Adrenal gland (tissue), 12 donors: ENCODE results near the gene LIMK2. TPM values are rescaled to one million over a fixed set of nuclear protein-coding genes. Genes with fewer than 3 reads are reported as not detected.

ENCODE experiments used
- DNase-seq, 7 donors: peaks; one replicate each; pipeline ENCODE4 v3.0.0-alpha.2; 2019 to 2020
- H3K27ac ChIP-seq, 5 donors: fragments of 200-600 bp; sonication (generic) in 4 of 5; 1 replicate in 3 of 5; 2 replicates in 2 of 5; pipeline versions ENCODE4 v1.5.1 to v1.8.0; 2016 to 2020; ENCODE audit warnings: mild to moderate bottlenecking in 1 of 5
- H3K27me3 ChIP-seq: fragments of 200-600 bp; 2 replicates; pipeline ENCODE4 v1.8.0; 2021
- H3K36me3 ChIP-seq, 2 donors: fragments of 200-600 bp; replicated peaks in 1 of 2; 1 replicate in 1 of 2; 2 replicates in 1 of 2; pipeline versions ENCODE4 v1.5.1 to v1.8.0; 2018 to 2022
- H3K4me1 ChIP-seq, 2 donors: fragments of 200-600 bp; replicated peaks in 1 of 2; 1 replicate in 1 of 2; 2 replicates in 1 of 2; pipeline versions ENCODE4 v1.5.1 to v1.8.0; 2018 to 2021
- H3K4me3 ChIP-seq, 4 donors: fragments of 200-600 bp; sonication (generic) in 3 of 4; one replicate each; pipeline ENCODE4 v1.5.1; 2016 to 2018
- H3K9me3 ChIP-seq, 3 donors: fragments of 200-600 bp; sonication (generic) in 1 of 3; replicated peaks in 1 of 3; 1 replicate in 2 of 3; 2 replicates in 1 of 3; pipeline versions ENCODE4 v1.5.1 to v1.8.0; 2016 to 2021
- CTCF ChIP-seq, 6 experiments: fragments of 450-650 bp in 4 of 6; fragments of 200-600 bp in 2 of 6; sonication (generic) in 1 of 6; IDR thresholded peaks; 1 replicate in 5 of 6; 2 replicates in 1 of 6; pipeline versions ENCODE4 v1.5.1 to v1.8.0; 2016 to 2021; ENCODE audit warnings: antibody characterized with exemption in 6 of 6, mild to moderate bottlenecking in 2 of 6, moderate library complexity in 1 of 6
- POLR2A ChIP-seq, 2 donors: fragments of 450-650 bp; IDR thresholded peaks; one replicate each; pipeline ENCODE4 v1.6.1; 2017; ENCODE audit warnings: antibody characterized with exemption in 2 of 2, mild to moderate bottlenecking in 2 of 2, moderate library complexity in 1 of 2
- WGBS, 4 donors: extraction: QIAGEN DNeasy Blood & Tissue Kit in 2 of 4; methylation state at CpG; one replicate each; pipeline versions ENCODE4 v1.1.5 to v1.1.7; 2013 to 2017; 5-methylcytosine and 5-hydroxymethylcytosine counted together
- intact Hi-C, 2 donors: fragments of 100-400 bp; cut with DNase I; formaldehyde crosslinking; loops; one replicate each; pipeline versions ENCODE4 v1.14.1 to v1.15.0; 2022 to 2023
- polyA plus RNA-seq, 3 donors: library from polyadenylated mRNA; stranded (reverse); fragments of 200-250 nt in 2 of 3; fragments of 350-450 nt in 1 of 3; fragmentation: Illumina TruSeq in 1 of 3; extraction: RNeasy Lipid Tissue Mini Kit (QIAGEN cat#74804) in 1 of 3; gene quantifications; one replicate each; pipeline ENCODE4 v1.2.3, GENCODE V29; 2013 to 2014
- total RNA-seq, 9 donors: library from RNA; depleted of rRNA in 4 of 9; stranded (reverse); fragments of >200 nt in 4 of 9; fragments of 120-200 nt in 1 of 9; fragmentation: NEBNext Ultra II Directional in 1 of 9; extraction: Animal tissue kit (Norgen Biotek cat#: 25700) in 1 of 9; gene quantifications; one replicate each; pipeline versions ENCODE4 v1.1.0 to v1.2.4, GENCODE V29; 2013 to 2023
- donor health status: healthy with polysubstance abuse.
- donor health status: Bipolar disorder and iron deficiency.
- donor health status: DM: yes; HTN: yes; CAD: no.
- donor health status: DM: no; HTN: no; CAD: no.
- donor health status: DM: no; HTN: no; CAD: no.
- donor health status: DM: yes; HTN: yes; CAD: no.

Gene LIMK2
- total and polyA plus RNA-seq, 12 donors = 12.6 to 36.1 (median 20.2) TPM

DNA sequence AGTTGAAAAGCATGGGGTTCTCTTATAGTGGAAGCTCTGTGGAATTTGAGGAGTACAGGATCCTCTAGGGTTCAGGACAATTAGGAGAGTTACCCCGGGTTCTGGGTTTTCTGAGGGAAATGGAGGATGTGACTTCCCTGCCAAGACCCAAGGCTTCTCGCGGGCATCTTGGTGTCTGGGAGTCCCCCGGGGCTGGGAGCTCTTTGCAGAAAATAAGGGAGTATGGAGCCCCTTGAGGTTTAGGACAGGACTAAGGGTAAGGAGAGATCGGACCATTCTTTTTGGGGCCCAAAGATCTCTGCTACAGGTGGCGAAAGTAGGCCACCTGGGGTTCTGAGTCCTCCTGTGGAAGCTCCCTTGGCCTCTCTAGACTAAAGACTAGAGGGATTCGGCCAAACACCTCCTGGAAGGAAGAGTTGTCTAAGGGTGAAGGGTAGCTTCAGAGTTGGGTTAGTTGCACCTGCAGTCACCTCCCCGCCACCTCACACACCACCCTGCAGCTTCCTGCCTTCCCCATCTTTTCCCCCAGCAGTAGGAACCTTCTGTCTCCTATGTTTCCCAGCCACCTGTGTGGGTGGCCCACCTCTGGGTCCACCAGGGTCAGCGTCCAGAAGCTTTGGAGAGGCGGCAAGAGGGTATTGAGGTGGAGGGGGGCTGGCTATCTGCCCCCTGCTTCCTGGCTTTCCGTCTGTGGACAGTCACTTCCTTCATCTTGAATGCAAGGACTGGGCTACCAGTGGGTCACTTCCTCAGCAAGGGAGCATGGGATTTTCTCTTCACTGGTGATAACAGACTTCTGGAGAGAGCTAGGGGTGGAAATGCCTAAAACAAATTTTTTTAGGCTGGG lies 908 bp downstream of the LIMK2 start:
- intact Hi-C loops = loop anchor here (5.0 to 10.0 kb wide), 3 partner anchors 48 to 62 kb away; partner anchors contain the start of gene RNF185 (in 1 of the 2)
- H3K9me3 ChIP-seq = no peaks in the 10 kb centered on the region
- WGBS, 4 donors = 39 to 51% (median 45%) methylated on average over 9 to 11 of the region's 11 CpGs
- peak overlapping the region in 3 of 4 donors; percentile 57 to 81 (median 67) for H3K4me3 ChIP-seq
- TF ChIP-seq CTCF (IDR thresholded peaks at IDR 0.05) = no peak
- TF ChIP-seq POLR2A (IDR thresholded peaks at IDR 0.05) = no peak
- peaks cover 15 to 40% of the 10 kb centered on the region in 2 donors for H3K4me1 ChIP-seq
- H3K36me3 ChIP-seq = no peaks in the 10 kb centered on the region
- peak overlapping the region; percentile 20 to 87 (median 66) for H3K27ac ChIP-seq
- no peaks in the 10 kb centered on the region for H3K27me3 ChIP-seq
- peak in 2 of 7 donors; percentile 36 to 65 for DNase-seq

DNA sequence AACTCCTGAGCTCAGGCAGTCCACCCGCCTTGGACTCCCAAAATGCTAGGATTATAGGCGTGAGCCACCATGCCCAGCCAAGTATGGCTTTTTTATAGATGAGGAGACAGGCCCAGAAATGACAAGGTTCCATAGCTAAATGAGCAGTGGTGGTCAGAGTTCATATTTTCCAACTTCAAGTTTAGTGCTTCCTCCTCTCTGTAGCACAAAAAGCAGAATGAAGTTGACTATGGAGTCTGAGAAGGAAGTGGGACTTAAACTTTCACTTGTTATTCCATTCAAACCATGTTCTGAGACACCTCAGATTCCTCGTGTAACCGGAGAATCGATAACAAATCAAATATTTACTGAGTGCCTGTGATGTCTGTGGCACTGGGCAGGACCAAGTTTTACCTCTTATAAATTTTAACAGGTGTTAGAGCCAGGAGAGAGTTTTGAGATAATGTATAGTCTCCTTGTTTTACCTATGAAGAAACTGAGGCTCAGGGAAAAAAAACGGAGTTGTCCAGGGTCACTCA lies 3.0 kb downstream of the LIMK2 start:
- WGBS, 4 donors = 90 to 94% (median 91%) methylated on average over 6 of the region's 6 CpGs
- Histone ChIP-seq H3K9me3 (no peaks in the 10 kb centered on the region), H3K27ac (no peak overlapping the region), H3K36me3 (no peaks in the 10 kb centered on the region), H3K27me3 (no peaks in the 10 kb centered on the region), H3K4me1 (peaks cover 20 to 51% of the 10 kb centered on the region in 2 donors), H3K4me3 (no peak overlapping the region)
- DNase-seq = no peak
- TF ChIP-seq CTCF (IDR thresholded peaks at IDR 0.05) (no peak), POLR2A (IDR thresholded peaks at IDR 0.05) (no peak)
- intact Hi-C loops = loop anchor here in 1 of 2 donors (10.0 kb wide), 2 partner anchors 50 to 60 kb away; partner anchors contain the start of gene RNF185

DNA sequence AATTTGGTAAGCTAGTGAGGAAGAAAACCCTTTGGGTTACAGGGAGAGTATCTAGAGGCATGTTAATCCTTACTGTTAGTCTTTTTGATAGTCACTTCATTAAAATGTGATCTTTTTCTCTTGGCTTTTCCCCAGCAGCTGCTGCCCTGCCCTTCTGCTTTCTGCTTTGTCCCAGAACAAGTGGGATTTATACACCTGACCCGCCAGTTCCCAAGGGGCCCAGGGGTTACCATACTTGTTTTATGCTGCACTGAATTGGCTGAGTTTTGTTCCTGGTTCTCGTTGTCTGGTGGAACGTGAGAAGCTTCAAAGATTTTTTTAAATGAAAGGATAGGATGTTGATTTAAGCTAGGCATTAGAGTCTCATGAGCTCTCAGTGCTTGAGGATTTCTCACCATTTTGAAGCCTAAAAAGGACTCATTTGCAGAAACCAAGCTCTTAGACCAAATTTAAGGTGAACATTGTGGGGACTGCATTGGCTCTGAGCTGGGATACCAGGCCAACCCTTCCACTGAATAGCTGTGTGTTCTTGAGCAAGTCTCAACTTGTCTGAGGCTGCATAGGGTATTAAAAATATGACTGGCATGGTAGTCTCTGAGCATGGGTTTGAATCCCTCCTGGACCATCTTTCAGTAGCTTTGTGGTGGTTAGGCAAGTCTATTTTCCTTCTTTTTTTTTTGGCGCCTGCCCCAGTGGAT lies 6.6 kb downstream of the LIMK2 start:
- intact Hi-C loops = loop anchor here in 1 of 2 donors (10.0 kb wide), 2 partner anchors 54 to 56 kb away; partner anchors contain the start of gene RNF185
- Histone ChIP-seq H3K27ac (peak overlapping the region in 2 of 5 donors; percentile 69 to 82), H3K36me3 (no peaks in the 10 kb centered on the region), H3K27me3 (no peaks in the 10 kb centered on the region), H3K9me3 (no peaks in the 10 kb centered on the region), H3K4me1 (peaks cover 21 to 53% of the 10 kb centered on the region in 2 donors), H3K4me3 (no peak overlapping the region)
- no peak for DNase-seq
- 83 to 89% (median 85%) methylated on average over 4 of the region's 4 CpGs for WGBS, 4 donors
- TF ChIP-seq CTCF (IDR thresholded peaks at IDR 0.05) (no peak), POLR2A (IDR thresholded peaks at IDR 0.05) (no peak)

DNA sequence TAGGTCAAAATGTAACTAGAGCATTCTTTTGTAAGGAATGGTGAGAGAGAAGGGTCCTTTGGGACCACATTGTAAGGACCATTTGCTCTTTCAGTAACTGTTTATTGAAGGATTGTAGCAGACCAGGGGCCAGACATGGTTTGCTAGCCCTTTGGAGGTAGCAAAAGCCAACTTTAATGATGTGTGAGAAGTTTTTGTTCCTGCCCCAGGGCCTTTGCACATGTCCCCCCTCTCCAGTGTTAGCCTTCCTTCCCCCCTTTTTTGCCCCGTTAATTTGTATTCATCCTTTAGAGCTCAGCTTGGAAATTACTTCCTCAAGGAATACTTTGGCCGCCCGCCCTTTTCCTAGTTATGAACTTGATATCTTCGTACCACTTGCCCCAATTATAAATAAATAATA lies 9.0 kb downstream of the LIMK2 start:
- no peak overlapping the region for H3K4me3 ChIP-seq
- H3K4me1 ChIP-seq = peaks cover 21 to 54% of the 10 kb centered on the region in 2 donors
- H3K36me3 ChIP-seq = no peaks in the 10 kb centered on the region
- intact Hi-C loops = no loop called here
- no peak for TF ChIP-seq CTCF (IDR thresholded peaks at IDR 0.05)
- TF ChIP-seq POLR2A (IDR thresholded peaks at IDR 0.05) = no peak
- H3K27me3 ChIP-seq = no peaks in the 10 kb centered on the region
- no peak overlapping the region for H3K27ac ChIP-seq
- 93 to 98% (median 96%) methylated on average over 4 of the region's 4 CpGs for WGBS, 4 donors
- DNase-seq = no peak
- H3K9me3 ChIP-seq = no peaks in the 10 kb centered on the region
